NCI-H526 treated with DMSO at 0.1 percent for 48 hours (cell line): Measurements from ENCODE around the gene CCDC106.

ENCODE experiments used
- DNase-seq: peaks from one replicate; lab custom pipeline; 2025; lab: John Stamatoyannopoulos, UW

CCDC106 gene

DNA sequence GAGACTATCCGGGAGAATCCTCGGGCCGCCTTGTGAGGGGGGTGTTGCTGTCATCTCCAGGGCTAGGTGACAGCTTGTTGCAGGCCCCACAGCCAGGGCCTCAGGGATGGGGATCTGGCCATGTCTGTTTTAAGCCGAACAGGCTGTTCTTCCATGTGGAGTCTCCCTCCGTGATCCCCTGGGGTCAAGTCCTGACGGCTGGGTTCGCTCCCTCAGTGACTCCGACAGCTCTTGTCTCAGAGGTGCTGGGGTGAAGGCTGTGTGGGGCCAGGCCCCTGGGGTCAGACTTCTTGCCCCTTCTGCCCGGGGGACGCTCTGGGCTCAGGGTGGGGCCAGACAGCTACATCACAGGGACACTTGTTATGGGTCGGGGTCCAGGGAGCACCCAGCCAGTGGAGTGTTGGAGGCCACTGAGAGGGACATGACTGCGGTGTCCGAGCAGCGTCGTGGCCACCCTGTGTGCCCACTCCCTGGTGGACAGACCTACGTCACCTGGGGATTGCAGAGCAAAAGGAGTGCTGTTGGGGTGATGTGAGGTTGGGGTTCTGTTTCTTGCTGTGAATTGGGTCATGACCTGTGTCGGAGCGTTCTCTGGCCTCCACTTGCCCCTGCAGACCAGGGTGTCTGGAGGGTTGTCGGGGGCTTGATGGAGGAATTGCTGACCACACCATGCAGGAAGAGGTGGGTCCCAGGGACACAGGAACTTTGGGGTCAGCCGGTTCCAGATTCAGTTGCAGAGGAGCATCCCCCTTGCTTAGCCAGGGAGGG lies 48.5 kb downstream of the CCDC106 start:
- no peak for DNase-seq

DNA sequence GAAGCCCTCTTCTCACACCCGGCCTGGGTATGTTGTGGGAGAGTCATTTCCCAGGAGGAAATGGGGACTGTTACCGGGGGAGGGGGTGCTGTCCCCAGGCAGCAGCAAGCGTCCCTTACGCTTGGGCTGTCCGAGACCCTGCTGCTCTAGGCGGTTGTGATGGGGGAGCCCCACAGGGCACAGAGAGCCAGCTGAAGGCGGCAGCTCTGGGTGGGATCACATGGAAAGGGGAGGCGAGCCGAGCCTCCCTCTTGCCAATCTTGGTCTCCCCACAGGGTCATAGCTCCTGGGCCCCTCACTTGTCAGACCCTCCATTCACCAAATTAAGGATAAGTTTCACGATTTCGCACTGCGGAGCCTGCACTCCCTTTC lies 49.0 kb downstream of the CCDC106 start:
- DNase-seq: no peak

DNA sequence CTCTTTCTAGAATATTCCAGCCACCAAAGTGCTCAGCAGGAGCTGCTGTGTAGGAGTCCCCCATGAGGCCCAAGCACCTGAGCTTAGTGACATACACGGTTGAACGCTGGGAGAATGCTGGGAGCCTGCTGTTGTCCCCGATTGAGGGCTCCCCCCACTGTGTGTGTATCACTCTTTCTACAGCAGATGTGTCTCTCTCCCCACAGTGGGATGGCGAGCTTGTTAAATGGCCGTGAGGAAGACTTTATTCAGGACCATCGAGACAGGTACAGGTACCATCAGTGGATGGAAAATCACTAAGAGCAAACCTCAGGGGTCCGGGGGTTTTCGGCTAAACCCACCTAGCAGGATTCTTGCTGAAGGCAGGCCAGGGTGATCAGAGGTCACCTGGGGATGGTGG lies 49.7 kb downstream of the CCDC106 start:
- DNase-seq: no peak

DNA sequence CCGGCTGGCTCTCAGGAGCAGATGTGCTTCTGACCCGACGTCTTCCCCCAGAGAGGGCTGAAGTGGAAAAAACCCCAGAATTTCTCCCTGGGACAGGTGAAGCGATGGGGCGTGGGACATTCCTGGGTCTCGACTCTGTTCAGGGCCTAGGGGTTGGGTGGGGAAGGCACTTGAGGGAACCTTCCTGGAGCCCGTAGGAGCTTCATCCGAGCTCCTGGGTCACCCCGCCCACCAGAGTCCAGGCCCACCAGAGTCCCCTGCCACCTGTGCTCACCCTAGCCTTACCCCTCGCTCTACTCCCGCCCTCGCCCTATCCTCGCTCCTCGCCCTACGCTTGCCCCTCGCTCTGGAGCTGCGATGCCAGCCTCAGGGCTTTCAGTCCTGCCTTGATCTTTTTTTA lies 50.2 kb downstream of the CCDC106 start:
- no peak for DNase-seq

DNA sequence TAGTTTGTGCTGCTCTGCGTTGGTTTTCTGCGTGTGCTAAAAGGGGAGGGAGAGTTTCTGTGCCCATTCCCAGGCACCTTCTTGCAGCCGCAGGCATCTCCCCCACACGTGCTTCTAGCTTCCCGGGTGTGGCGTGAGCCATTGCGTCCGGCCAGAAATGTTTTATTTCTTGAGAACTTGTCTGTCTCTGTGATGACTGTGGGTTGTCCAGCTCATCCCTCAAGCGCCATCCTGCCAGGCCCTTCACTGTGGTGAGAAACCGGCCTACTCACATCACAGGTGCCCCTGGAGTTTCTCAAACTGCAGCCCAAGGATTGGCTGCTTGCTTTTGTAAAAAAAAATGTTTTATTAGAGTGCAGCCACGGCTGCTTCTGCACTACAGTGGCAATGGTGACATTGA lies 51.2 kb downstream of the CCDC106 start:
- DNase-seq: no peak

DNA sequence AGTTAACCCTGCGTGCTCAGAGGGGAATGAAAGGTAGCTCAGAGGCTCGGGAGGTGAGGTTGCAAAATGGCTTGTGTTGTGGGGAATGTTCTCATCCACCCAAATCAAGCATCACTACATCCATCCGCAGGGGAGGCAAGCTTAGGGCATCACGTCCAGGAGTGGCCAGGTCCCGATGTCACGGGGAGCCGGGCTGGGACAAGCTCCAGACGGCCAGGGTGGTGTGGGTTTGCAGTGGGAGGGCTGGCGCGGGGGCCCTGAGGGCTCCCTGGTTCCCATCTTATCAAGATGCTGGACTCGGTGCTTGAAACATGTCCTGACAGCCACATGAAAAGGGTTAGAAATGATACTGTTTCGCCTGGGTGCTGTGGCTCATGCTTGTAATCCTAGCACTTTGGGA lies 52.8 kb downstream of the CCDC106 start:
- no peak for DNase-seq

DNA sequence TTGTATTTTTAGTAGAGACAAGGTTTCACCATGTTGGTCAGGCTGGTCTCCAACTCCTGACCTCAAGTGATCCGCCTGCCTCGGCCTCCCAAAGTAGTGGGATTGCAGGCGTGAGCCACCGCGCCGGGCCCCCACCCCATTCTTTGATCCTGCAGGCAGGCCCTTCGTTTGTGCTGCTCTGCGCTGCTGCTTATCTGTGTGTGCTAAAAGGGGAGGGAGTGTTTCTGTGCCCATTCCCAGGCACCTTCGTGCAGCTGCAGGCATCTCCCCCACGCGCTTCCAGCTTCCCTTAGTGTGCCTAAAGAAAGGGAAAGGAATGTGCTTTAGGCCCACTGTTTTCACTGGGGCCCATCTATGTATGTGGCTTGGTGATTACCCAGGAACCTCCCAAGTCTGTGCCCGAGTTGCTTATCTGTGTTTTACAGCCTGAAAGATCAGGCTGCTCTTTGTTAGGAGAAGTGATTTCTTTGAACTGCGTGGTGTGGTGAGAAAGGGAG lies 54.2 kb downstream of the CCDC106 start:
- DNase-seq: no peak
